Mucosa of rectum (tissue), 2 donors: ENCODE results near the gene MYT1.
"Not testable (repeated sequence)": the region's sequence is repeated elsewhere in the genome, so short reads cannot be mapped to it uniquely, and the experiment has no call there.

Experiments used
- H3K27ac ChIP-seq, 2 donors: one replicate each; pipeline ENCODE4 v1.7.0; 2013; ENCODE audit warnings: inconsistent platforms in 2 of 2, low read depth in 2 of 2, low read length in 2 of 2
- H3K27me3 ChIP-seq, 2 donors: one replicate each; pipeline ENCODE4 v1.7.0; 2013; ENCODE audit warnings: low read length in 2 of 2; ENCODE audit not compliant: control insufficient read depth in 2 of 2, insufficient read depth in 2 of 2
- H3K36me3 ChIP-seq, 2 donors: one replicate each; pipeline ENCODE4 v1.7.0; 2013; ENCODE audit warnings: low read length in 2 of 2; ENCODE audit not compliant: control insufficient read depth in 2 of 2, insufficient read depth in 2 of 2
- H3K4me1 ChIP-seq, 2 donors: one replicate each; pipeline ENCODE4 v1.7.0; 2013; ENCODE audit warnings: low read length in 2 of 2, mild to moderate bottlenecking in 1 of 2; ENCODE audit not compliant: control insufficient read depth in 2 of 2, insufficient read depth in 2 of 2
- H3K4me3 ChIP-seq, 2 donors: one replicate each; pipeline ENCODE4 v1.7.0; 2013; ENCODE audit warnings: low read length in 2 of 2
- H3K9ac ChIP-seq, 2 donors: one replicate each; pipeline ENCODE4 v1.7.0; 2013; ENCODE audit warnings: low read length in 2 of 2, low read depth in 1 of 2, mild to moderate bottlenecking in 1 of 2
- H3K9me3 ChIP-seq, 2 donors: one replicate each; pipeline ENCODE4 v1.7.0; 2013; ENCODE audit warnings: low read length in 2 of 2; ENCODE audit not compliant: control insufficient read depth in 2 of 2
- donor health status: healthy.
- donor health status: Normal muscosa, but diverticular disease.

MYT1 gene

GRCh38 chr20:64229507-64230061 is 65.3 kb downstream of the MYT1 start:
- Histone ChIP-seq H3K27me3 (no peaks in the 10 kb centered on the region), H3K4me3 (no peak overlapping the region), H3K27ac (no peak overlapping the region), H3K9ac (no peak overlapping the region), H3K9me3 (no peaks in the 10 kb centered on the region), H3K4me1 (peaks cover 5 to 17% of the 10 kb centered on the region in 2 donors), H3K36me3 (no peaks in the 10 kb centered on the region)

GRCh38 chr20:64230461-64231145 is 66.4 kb downstream of the MYT1 start:
- Histone ChIP-seq H3K9ac (no peak overlapping the region), H3K27ac (no peak overlapping the region), H3K9me3 (no peaks in the 10 kb centered on the region), H3K27me3 (no peaks in the 10 kb centered on the region), H3K4me3 (no peak overlapping the region), H3K36me3 (no peaks in the 10 kb centered on the region), H3K4me1 (peaks cover 5 to 17% of the 10 kb centered on the region in 2 donors)

GRCh38 chr20:64231621-64232550 is 67.6 kb downstream of the MYT1 start:
- Histone ChIP-seq H3K9ac (no peak overlapping the region), H3K36me3 (no peaks in the 10 kb centered on the region), H3K4me1 (peaks cover 5 to 17% of the 10 kb centered on the region in 2 donors), H3K27ac (no peak overlapping the region), H3K9me3 (no peaks in the 10 kb centered on the region), H3K27me3 (no peaks in the 10 kb centered on the region), H3K4me3 (no peak overlapping the region)

- Histone ChIP-seq H3K9ac (no peak overlapping the region), H3K4me1 (peaks cover 5 to 17% of the 10 kb centered on the region in 2 donors), H3K27ac (no peak overlapping the region), H3K4me3 (no peak overlapping the region), H3K36me3 (no peaks in the 10 kb centered on the region), H3K27me3 (no peaks in the 10 kb centered on the region), H3K9me3 (no peaks in the 10 kb centered on the region)
These were observed 68.5 kb downstream of the MYT1 start for GRCh38 chr20:64232794-64233193.

- Histone ChIP-seq H3K9ac (no peak overlapping the region), H3K27ac (no peak overlapping the region), H3K9me3 (no peaks in the 10 kb centered on the region), H3K27me3 (no peaks in the 10 kb centered on the region), H3K4me3 (no peak overlapping the region), H3K4me1 (peaks cover 4 to 11% of the 10 kb centered on the region in 2 donors), H3K36me3 (no peaks in the 10 kb centered on the region)
These were observed 69.5 kb downstream of the MYT1 start for GRCh38 chr20:64233725-64234124.

GRCh38 chr20:64234291-64234791 is 70.1 kb downstream of the MYT1 start:
- no peak overlapping the region for H3K4me3 ChIP-seq
- no peaks in the 10 kb centered on the region for H3K9me3 ChIP-seq
- H3K27ac ChIP-seq, result no peak overlapping the region
- no peak overlapping the region for H3K9ac ChIP-seq
- H3K27me3 ChIP-seq, result no peaks in the 10 kb centered on the region
- no peaks in the 10 kb centered on the region for H3K36me3 ChIP-seq
- peaks cover 3 to 5% of the 10 kb centered on the region in 2 donors for H3K4me1 ChIP-seq

- not testable (repeated sequence) for H3K27me3 ChIP-seq, H3K9ac ChIP-seq, H3K36me3 ChIP-seq, H3K4me1 ChIP-seq, H3K4me3 ChIP-seq, H3K9me3 ChIP-seq, H3K27ac ChIP-seq
These were observed 70.8 kb downstream of the MYT1 start for GRCh38 chr20:64234921-64235565.

- no peak overlapping the region for H3K27ac ChIP-seq
- no peak overlapping the region for H3K9ac ChIP-seq
- no peaks in the 10 kb centered on the region for H3K36me3 ChIP-seq
- no peaks in the 10 kb centered on the region for H3K27me3 ChIP-seq
- no peak overlapping the region for H3K4me3 ChIP-seq
- H3K4me1 ChIP-seq, result no peaks in the 10 kb centered on the region
- no peaks in the 10 kb centered on the region for H3K9me3 ChIP-seq
These were observed 72.2 kb downstream of the MYT1 start for GRCh38 chr20:64236137-64237088.

- Histone ChIP-seq H3K4me1 (no peaks in the 10 kb centered on the region), H3K27ac (no peak overlapping the region), H3K4me3 (no peak overlapping the region), H3K27me3 (no peaks in the 10 kb centered on the region), H3K9ac (no peak overlapping the region), H3K36me3 (no peaks in the 10 kb centered on the region), H3K9me3 (no peaks in the 10 kb centered on the region)
These were observed 73.1 kb downstream of the MYT1 start for GRCh38 chr20:64237316-64237715.
